Hepatocyte (in vitro differentiated cells): ENCODE measurements around the gene OSBPL10. TPM values are rescaled to one million over a fixed set of nuclear protein-coding genes. Genes with fewer than 3 reads are reported as not detected.

Experiments
- DNase-seq: peaks from one replicate; pipeline ENCODE4 v3.0.0-alpha.2; 2016; ENCODE audit warnings: low spot score
- H2AFZ ChIP-seq: fragments of 200-600 bp; sonication (generic); 2 replicates; pipeline ENCODE4 v1.6.0; 2016; ENCODE audit warnings: antibody characterized with exemption, mild to moderate bottlenecking
- H3K27ac ChIP-seq: fragments of 200-600 bp; sonication (generic); 2 replicates; pipeline ENCODE4 v1.5.1; 2016; ENCODE audit warnings: mild to moderate bottlenecking
- H3K27me3 ChIP-seq: fragments of 200-600 bp; sonication (generic); 2 replicates; pipeline ENCODE4 v1.6.1; 2016
- H3K36me3 ChIP-seq: fragments of 200-600 bp; sonication (generic); replicated peaks from 2 replicates; pipeline ENCODE4 v1.5.1; 2016; ENCODE audit warnings: low read depth; ENCODE audit not compliant: insufficient read depth
- H3K4me1 ChIP-seq: fragments of 200-600 bp; sonication (generic); 2 replicates; pipeline ENCODE4 v1.5.1; 2016; ENCODE audit warnings: mild to moderate bottlenecking, moderate library complexity; ENCODE audit not compliant: insufficient read depth
- H3K4me2 ChIP-seq: fragments of 200-600 bp; sonication (generic); 2 replicates; pipeline ENCODE4 v1.6.0; 2016
- H3K4me3 ChIP-seq: fragments of 200-600 bp; sonication (generic); 2 replicates; pipeline ENCODE4 v1.5.1; 2016; ENCODE audit warnings: mild to moderate bottlenecking
- H3K79me2 ChIP-seq: fragments of 200-600 bp; sonication (generic); 2 replicates; pipeline ENCODE4 v1.6.0; 2017; ENCODE audit warnings: mild to moderate bottlenecking
- H3K9me2 ChIP-seq: fragments of 200-600 bp; sonication (generic); replicated peaks from 2 replicates; pipeline ENCODE4 v1.6.0; 2017; ENCODE audit warnings: mild to moderate bottlenecking; ENCODE audit not compliant: insufficient read depth
- H3K9me3 ChIP-seq: fragments of 200-600 bp; sonication (generic); 2 replicates; pipeline ENCODE4 v1.5.1; 2016; ENCODE audit warnings: low read depth, mild to moderate bottlenecking
- H4K20me1 ChIP-seq: fragments of 200-600 bp; sonication (generic); 2 replicates; pipeline ENCODE4 v1.6.0; 2016; ENCODE audit warnings: mild to moderate bottlenecking; ENCODE audit not compliant: insufficient read depth, poor library complexity, severe bottlenecking
- CTCF ChIP-seq: fragments of 200-600 bp; sonication (generic); IDR thresholded peaks from 2 replicates; pipeline ENCODE4 v1.5.1; 2016; ENCODE audit warnings: antibody characterized with exemption, mild to moderate bottlenecking; ENCODE audit not compliant: poor library complexity
- EZH2 ChIP-seq: fragments of 200-600 bp; sonication (generic); IDR thresholded peaks from 2 replicates; pipeline ENCODE4 v1.6.1; 2016; ENCODE audit warnings: antibody characterized with exemption, mild to moderate bottlenecking, borderline replicate concordance
- EZH2phosphoT487 ChIP-seq: fragments of 200-600 bp; sonication (generic); IDR thresholded peaks from one replicate; pipeline ENCODE4 v1.6.1; 2018; ENCODE audit warnings: antibody characterized with exemption, mild to moderate bottlenecking, low read depth, moderate library complexity; ENCODE audit not compliant: unreplicated experiment, severe bottlenecking
- WGBS: methylation state at CpG from one replicate; pipeline ENCODE4 v1.1.6; 2016; ENCODE audit warnings: low lambda C conversion rate; ENCODE audit errors: missing lambda C conversion rate; 5-methylcytosine and 5-hydroxymethylcytosine counted together
- polyA plus RNA-seq: library from polyadenylated mRNA; unstranded; fragments of >200 nt; fragmentation: Nextera tagmentation; extraction: Ambion mirVana; gene quantifications from 2 replicates; pipeline ENCODE4 v1.2.1, GENCODE V29; 2016
- total RNA-seq: library from RNA; depleted of rRNA; stranded (reverse); fragments of >200 nt; gene quantifications from 2 replicates; pipeline ENCODE4 v1.2.3, GENCODE V29; 2014

OSBPL10 gene
- total and polyA plus RNA-seq, 2 experiments from 2014 or later: 18.2 to 32.8 TPM

- DNase-seq: no peak
- no peaks in the 10 kb centered on the region for H3K9me2 ChIP-seq
- WGBS: 92% methylated on average over 4 of the region's 4 CpGs
- no peaks in the 10 kb centered on the region for H3K27me3 ChIP-seq
- no peak for TF ChIP-seq CTCF
- no peak for TF ChIP-seq EZH2
- TF ChIP-seq EZH2phosphoT487: no peak
- no peak overlapping the region for H2AFZ ChIP-seq
- no peaks in the 10 kb centered on the region for H3K9me3 ChIP-seq
- no peak overlapping the region for H3K27ac ChIP-seq
- no peaks in the 10 kb centered on the region for H4K20me1 ChIP-seq
- peaks cover 68% of the 10 kb centered on the region for H3K79me2 ChIP-seq
- H3K4me2 ChIP-seq: no peak overlapping the region
- H3K4me1 ChIP-seq: peaks cover 4% of the 10 kb centered on the region
- no peak overlapping the region for H3K4me3 ChIP-seq
- H3K36me3 ChIP-seq: no peaks in the 10 kb centered on the region
These were observed 54.5 kb downstream of the OSBPL10 start for GRCh38 chr3:31926543-31926942.

- no peak overlapping the region for H3K4me3 ChIP-seq
- no peak overlapping the region for H3K27ac ChIP-seq
- H3K79me2 ChIP-seq: peaks cover 72% of the 10 kb centered on the region
- H3K36me3 ChIP-seq: no peaks in the 10 kb centered on the region
- peaks cover 4% of the 10 kb centered on the region for H3K4me1 ChIP-seq
- TF ChIP-seq CTCF (no peak), EZH2phosphoT487 (no peak), EZH2 (no peak)
- no peak overlapping the region for H2AFZ ChIP-seq
- H3K9me3 ChIP-seq: no peaks in the 10 kb centered on the region
- H3K9me2 ChIP-seq: no peaks in the 10 kb centered on the region
- DNase-seq: no peak
- no peaks in the 10 kb centered on the region for H3K27me3 ChIP-seq
- no peaks in the 10 kb centered on the region for H4K20me1 ChIP-seq
- 89% methylated on average over 5 of the region's 5 CpGs for WGBS
- no peak overlapping the region for H3K4me2 ChIP-seq
These were observed 55.8 kb downstream of the OSBPL10 start for GRCh38 chr3:31925271-31925630.

GRCh38 chr3:31924610-31925270, 56.3 kb downstream of the OSBPL10 start:
- Histone ChIP-seq H2AFZ (no peak overlapping the region), H3K9me3 (no peaks in the 10 kb centered on the region), H3K79me2 (peaks cover 75% of the 10 kb centered on the region), H3K9me2 (no peaks in the 10 kb centered on the region), H3K4me3 (no peak overlapping the region), H3K4me1 (peaks cover 4% of the 10 kb centered on the region), H4K20me1 (no peaks in the 10 kb centered on the region), H3K27me3 (no peaks in the 10 kb centered on the region), H3K27ac (no peak overlapping the region), H3K36me3 (no peaks in the 10 kb centered on the region), H3K4me2 (no peak overlapping the region)
- 91% methylated on average over 2 of the region's 2 CpGs for WGBS
- DNase-seq: no peak
- TF ChIP-seq EZH2phosphoT487: no peak
- TF ChIP-seq CTCF: no peak
- no peak for TF ChIP-seq EZH2
